HL-60 (cell line): ENCODE measurements around the gene GRIA1.

Experiments
- POLR2AphosphoS5 ChIP-seq: IDR thresholded peaks from 2 replicates; pipeline ENCODE4 v1.6.1; 2012; ENCODE audit warnings: low read depth
- TF ChIP-seq, protein P1 (sequence below): IDR thresholded peaks from 2 replicates; pipeline ENCODE4 v1.6.1; 2012; ENCODE audit warnings: low read depth; ENCODE audit not compliant: insufficient replicate concordance

DNA sequence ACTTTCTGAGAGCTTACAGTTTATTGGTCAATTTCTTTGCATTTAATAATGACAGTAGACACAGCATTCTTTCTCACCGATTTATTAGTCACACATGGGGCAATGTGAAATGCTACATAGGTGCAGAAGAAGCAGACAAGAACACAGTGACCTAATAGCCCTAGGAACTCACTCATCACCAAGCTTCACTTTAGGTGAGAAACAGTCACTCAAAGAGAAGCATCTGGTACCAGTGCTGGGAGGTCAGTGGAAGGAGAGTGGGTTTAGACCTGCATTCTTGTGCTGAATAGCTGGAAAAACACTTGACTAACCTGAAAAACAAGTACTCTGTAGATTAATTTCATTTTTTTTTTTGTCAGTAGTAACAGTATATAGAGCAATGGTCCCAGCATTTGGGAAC, 179.6 kb downstream of the GRIA1 start:
- TF ChIP-seq POLR2AphosphoS5, result no peak
- TF ChIP-seq, protein P1, sequence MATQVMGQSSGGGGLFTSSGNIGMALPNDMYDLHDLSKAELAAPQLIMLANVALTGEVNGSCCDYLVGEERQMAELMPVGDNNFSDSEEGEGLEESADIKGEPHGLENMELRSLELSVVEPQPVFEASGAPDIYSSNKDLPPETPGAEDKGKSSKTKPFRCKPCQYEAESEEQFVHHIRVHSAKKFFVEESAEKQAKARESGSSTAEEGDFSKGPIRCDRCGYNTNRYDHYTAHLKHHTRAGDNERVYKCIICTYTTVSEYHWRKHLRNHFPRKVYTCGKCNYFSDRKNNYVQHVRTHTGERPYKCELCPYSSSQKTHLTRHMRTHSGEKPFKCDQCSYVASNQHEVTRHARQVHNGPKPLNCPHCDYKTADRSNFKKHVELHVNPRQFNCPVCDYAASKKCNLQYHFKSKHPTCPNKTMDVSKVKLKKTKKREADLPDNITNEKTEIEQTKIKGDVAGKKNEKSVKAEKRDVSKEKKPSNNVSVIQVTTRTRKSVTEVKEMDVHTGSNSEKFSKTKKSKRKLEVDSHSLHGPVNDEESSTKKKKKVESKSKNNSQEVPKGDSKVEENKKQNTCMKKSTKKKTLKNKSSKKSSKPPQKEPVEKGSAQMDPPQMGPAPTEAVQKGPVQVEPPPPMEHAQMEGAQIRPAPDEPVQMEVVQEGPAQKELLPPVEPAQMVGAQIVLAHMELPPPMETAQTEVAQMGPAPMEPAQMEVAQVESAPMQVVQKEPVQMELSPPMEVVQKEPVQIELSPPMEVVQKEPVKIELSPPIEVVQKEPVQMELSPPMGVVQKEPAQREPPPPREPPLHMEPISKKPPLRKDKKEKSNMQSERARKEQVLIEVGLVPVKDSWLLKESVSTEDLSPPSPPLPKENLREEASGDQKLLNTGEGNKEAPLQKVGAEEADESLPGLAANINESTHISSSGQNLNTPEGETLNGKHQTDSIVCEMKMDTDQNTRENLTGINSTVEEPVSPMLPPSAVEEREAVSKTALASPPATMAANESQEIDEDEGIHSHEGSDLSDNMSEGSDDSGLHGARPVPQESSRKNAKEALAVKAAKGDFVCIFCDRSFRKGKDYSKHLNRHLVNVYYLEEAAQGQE, result no peak
